Esophagus squamous epithelium (tissue), 5 donors: Measurements from ENCODE around the gene GAA. TPM values are rescaled to one million over a fixed set of nuclear protein-coding genes. Genes with fewer than 3 reads are reported as not detected.

Experiments used
- DNase-seq: peaks from one replicate; lab custom pipeline; 2025; lab: John Stamatoyannopoulos, UW
- H3K27ac ChIP-seq, 4 donors: fragments of 200-600 bp; sonication (generic); one replicate each; pipeline ENCODE4 v1.5.1; 2016 to 2019; ENCODE audit warnings: mild to moderate bottlenecking in 1 of 4
- H3K27me3 ChIP-seq, 4 donors: fragments of 200-600 bp; sonication (generic); 1 replicate in 3 of 4; 2 replicates in 1 of 4; pipeline versions ENCODE4 v1.5.1 to v1.6.0; 2017 to 2021; ENCODE audit warnings: antibody characterized with exemption in 1 of 4
- H3K36me3 ChIP-seq, 3 donors: fragments of 200-600 bp; sonication (generic); one replicate each; pipeline ENCODE4 v1.5.1; 2016 to 2019
- H3K4me1 ChIP-seq, 3 donors: fragments of 200-600 bp; sonication (generic); one replicate each; pipeline ENCODE4 v1.5.1; 2017 to 2019
- H3K4me3 ChIP-seq, 4 donors: fragments of 200-600 bp; sonication (generic); 1 replicate in 3 of 4; 2 replicates in 1 of 4; pipeline ENCODE4 v1.5.1; 2016 to 2019; ENCODE audit warnings: mild to moderate bottlenecking in 2 of 4, moderate library complexity in 1 of 4
- H3K9me3 ChIP-seq, 3 donors: fragments of 200-600 bp; sonication (generic); one replicate each; pipeline ENCODE4 v1.5.1; 2016 to 2019
- POLR2A ChIP-seq, 4 donors: fragments of 450-650 bp; IDR thresholded peaks; one replicate each; pipeline ENCODE4 v1.6.1; 2017; ENCODE audit warnings: antibody characterized with exemption in 4 of 4, mild to moderate bottlenecking in 4 of 4, moderate library complexity in 3 of 4
- WGBS, 2 donors: methylation state at CpG; one replicate each; pipeline ENCODE4 v1.1.5; 2018; 5-methylcytosine and 5-hydroxymethylcytosine counted together
- intact Hi-C: fragments of 100-400 bp; cut with DNase I; formaldehyde crosslinking; loops from one replicate; pipeline ENCODE4 v1.15.0; 2022
- total RNA-seq, 4 donors: library from RNA; depleted of rRNA; stranded (reverse); fragments of >200 nt; gene quantifications; one replicate each; pipeline ENCODE4 v1.1.0, GENCODE V29; 2016
- TF ChIP-seq, protein P1 (sequence below), 6 experiments: fragments of 450-650 bp in 4 of 6; fragments of 200-600 bp in 2 of 6; sonication (generic) in 2 of 6; IDR thresholded peaks; one replicate each; pipeline ENCODE4 v1.5.1; 2016 to 2019; ENCODE audit warnings: antibody characterized with exemption in 6 of 6, mild to moderate bottlenecking in 4 of 6, moderate library complexity in 4 of 6
- donor health status: DM: yes; HTN: yes; CAD: no.

Gene GAA
- total RNA-seq, 4 donors from 2014 or later: 14.3 to 50.4 (median 28.7) TPM

GRCh38 chr17:80119839-80120238 lies 18.5 kb downstream of the GAA start:
- Histone ChIP-seq H3K27me3 (no peaks in the 10 kb centered on the region), H3K4me1 (peaks cover 0 to 18% (median 11%) of the 10 kb centered on the region in 3 donors), H3K9me3 (no peaks in the 10 kb centered on the region), H3K4me3 (no peak overlapping the region), H3K27ac (no peak overlapping the region), H3K36me3 (peaks cover 0 to 20% (median 0%) of the 10 kb centered on the region in 3 donors)
- intact Hi-C loops: no loop called here
- DNase-seq: no peak
- WGBS, 2 donors: 86 to 88% methylated on average over 9 of the region's 9 CpGs
- TF ChIP-seq POLR2A (IDR thresholded peaks at IDR 0.05): no peak
- TF ChIP-seq, protein P1, sequence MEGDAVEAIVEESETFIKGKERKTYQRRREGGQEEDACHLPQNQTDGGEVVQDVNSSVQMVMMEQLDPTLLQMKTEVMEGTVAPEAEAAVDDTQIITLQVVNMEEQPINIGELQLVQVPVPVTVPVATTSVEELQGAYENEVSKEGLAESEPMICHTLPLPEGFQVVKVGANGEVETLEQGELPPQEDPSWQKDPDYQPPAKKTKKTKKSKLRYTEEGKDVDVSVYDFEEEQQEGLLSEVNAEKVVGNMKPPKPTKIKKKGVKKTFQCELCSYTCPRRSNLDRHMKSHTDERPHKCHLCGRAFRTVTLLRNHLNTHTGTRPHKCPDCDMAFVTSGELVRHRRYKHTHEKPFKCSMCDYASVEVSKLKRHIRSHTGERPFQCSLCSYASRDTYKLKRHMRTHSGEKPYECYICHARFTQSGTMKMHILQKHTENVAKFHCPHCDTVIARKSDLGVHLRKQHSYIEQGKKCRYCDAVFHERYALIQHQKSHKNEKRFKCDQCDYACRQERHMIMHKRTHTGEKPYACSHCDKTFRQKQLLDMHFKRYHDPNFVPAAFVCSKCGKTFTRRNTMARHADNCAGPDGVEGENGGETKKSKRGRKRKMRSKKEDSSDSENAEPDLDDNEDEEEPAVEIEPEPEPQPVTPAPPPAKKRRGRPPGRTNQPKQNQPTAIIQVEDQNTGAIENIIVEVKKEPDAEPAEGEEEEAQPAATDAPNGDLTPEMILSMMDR (IDR thresholded peaks at IDR 0.05): no peak

DNA sequence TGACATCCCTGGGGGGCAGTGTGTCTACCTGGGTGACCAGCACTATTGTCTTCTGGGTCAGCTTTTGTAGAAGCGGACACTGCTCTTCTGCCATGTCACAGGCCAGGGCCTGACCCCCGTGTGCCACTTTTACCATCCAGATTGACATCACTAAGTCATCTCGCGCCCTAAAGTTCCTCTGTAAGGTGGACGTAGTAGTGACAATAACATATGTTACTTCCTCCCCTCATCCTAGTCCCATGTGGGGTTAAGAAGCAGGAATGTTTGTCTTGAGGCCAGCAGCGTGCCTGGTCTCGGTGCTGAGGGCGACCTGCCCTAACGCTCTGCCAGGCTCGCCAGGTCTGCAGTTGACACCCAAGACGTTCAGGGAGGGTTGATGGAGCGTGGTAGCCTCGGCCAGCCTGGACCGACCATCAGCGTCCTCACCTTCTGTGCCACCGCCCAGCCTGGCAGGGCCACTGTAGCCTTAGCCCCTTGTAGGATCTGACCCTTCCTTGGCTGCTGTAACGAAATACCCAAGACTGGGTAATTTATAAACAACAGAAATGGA lies 20.7 kb downstream of the GAA start:
- H3K4me3 ChIP-seq: no peak overlapping the region
- H3K36me3 ChIP-seq: peaks cover 0 to 20% (median 0%) of the 10 kb centered on the region in 3 donors
- peaks cover 0 to 11% (median 0%) of the 10 kb centered on the region in 4 donors for H3K27me3 ChIP-seq
- H3K4me1 ChIP-seq: peaks cover 0 to 18% (median 11%) of the 10 kb centered on the region in 3 donors
- 77 to 83% methylated on average over 4 to 5 of the region's 17 CpGs for WGBS, 2 donors
- DNase-seq: no peak
- TF ChIP-seq POLR2A (IDR thresholded peaks at IDR 0.05): no peak
- TF ChIP-seq, protein P1 (IDR thresholded peaks at IDR 0.05): no peak
- H3K9me3 ChIP-seq: no peaks in the 10 kb centered on the region
- intact Hi-C loops: no loop called here
- no peak overlapping the region for H3K27ac ChIP-seq

DNA sequence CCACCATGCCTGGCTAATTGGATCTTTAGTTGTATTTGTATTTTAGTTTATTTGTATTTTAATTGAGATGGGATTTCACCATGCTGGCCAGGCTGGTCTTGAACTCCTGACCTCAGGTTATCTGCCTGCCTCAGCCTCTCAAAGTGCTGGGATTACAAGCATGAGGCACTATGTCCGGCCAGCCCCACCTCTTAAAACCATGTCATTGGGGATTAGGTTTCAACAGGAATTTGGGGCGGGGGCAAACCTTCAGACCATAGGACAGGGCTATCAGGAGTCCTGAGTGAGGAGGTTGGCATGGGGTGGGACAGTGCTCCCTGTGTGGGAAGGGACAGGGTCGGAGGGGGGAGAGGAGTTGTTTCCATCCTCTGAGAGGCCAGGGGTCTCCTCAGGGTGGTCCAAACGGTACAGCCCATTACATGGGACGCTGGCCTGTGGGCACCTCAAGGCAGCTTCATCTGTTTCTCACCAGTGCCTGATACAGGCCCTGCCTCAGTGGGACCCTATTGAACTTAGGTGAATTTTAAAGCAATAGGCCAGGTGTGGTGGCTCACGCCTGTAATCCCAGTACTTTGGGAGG lies 21.6 kb downstream of the GAA start:
- Histone ChIP-seq H3K4me3 (no peak overlapping the region), H3K27ac (no peak overlapping the region), H3K27me3 (peaks cover 0 to 11% (median 0%) of the 10 kb centered on the region in 4 donors), H3K36me3 (peaks cover 0 to 18% (median 0%) of the 10 kb centered on the region in 3 donors), H3K9me3 (no peaks in the 10 kb centered on the region), H3K4me1 (peaks cover 0 to 18% (median 11%) of the 10 kb centered on the region in 3 donors)
- intact Hi-C loops: no loop called here
- no peak for DNase-seq
- 84 to 100% methylated on average over 1 to 4 of the region's 6 CpGs for WGBS, 2 donors
- no peak for TF ChIP-seq POLR2A (IDR thresholded peaks at IDR 0.05)
- TF ChIP-seq, protein P1 (IDR thresholded peaks at IDR 0.05): no peak

DNA sequence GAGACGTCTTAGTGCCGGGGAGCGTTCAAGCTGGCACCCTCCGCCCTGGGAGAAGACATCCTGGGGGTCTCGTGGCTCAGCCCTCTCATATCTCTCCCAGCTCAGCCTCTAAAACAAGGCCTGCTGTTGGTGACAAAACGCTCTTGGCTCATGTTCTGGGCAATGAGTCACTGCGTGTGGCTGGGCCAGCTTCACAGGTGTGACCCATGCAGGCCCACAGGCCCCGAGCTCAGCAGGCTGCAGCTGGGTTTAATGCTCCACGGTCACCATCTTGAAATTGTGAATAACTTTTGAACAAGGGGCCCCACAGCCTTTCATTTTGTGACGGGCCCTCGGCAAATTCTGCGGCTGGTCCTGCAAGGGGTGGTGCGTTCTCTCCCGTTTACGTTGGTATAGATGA lies 22.4 kb downstream of the GAA start:
- TF ChIP-seq, protein P1 (IDR thresholded peaks at IDR 0.05): no peak
- TF ChIP-seq POLR2A (IDR thresholded peaks at IDR 0.05): no peak
- H3K36me3 ChIP-seq: peaks cover 0 to 10% (median 0%) of the 10 kb centered on the region in 3 donors
- WGBS, 2 donors: 67 to 69% methylated on average over 8 to 13 of the region's 15 CpGs
- no peaks in the 10 kb centered on the region for H3K9me3 ChIP-seq
- intact Hi-C loops: no loop called here
- DNase-seq: no peak
- peak overlapping the region in 1 of 4 donors; percentile 10 for H3K27ac ChIP-seq
- no peak overlapping the region for H3K4me3 ChIP-seq
- H3K4me1 ChIP-seq: peaks cover 0 to 18% (median 11%) of the 10 kb centered on the region in 3 donors
- H3K27me3 ChIP-seq: peaks cover 0 to 11% (median 0%) of the 10 kb centered on the region in 4 donors

- intact Hi-C loops: no loop called here
- DNase-seq: no peak
- H3K27me3 ChIP-seq: peaks cover 0 to 11% (median 0%) of the 10 kb centered on the region in 4 donors
- 40 to 54% methylated on average over 9 to 15 of the region's 15 CpGs for WGBS, 2 donors
- H3K9me3 ChIP-seq: no peaks in the 10 kb centered on the region
- no peak overlapping the region for H3K4me3 ChIP-seq
- H3K4me1 ChIP-seq: peaks cover 0 to 18% (median 11%) of the 10 kb centered on the region in 3 donors
- peaks cover 0 to 4% (median 0%) of the 10 kb centered on the region in 3 donors for H3K36me3 ChIP-seq
- H3K27ac ChIP-seq: peak overlapping the region in 1 of 4 donors; percentile 10
- TF ChIP-seq POLR2A (IDR thresholded peaks at IDR 0.05): no peak
- TF ChIP-seq, protein P1 (IDR thresholded peaks at IDR 0.05): peak in 3 of 6 experiments; percentile 13 to 40 (median 27)
Observed at GRCh38 chr17:80124351-80124981, 23.1 kb downstream of the GAA start.
